ENCODE data around the gene GRM5.
"Not testable (repeated sequence)": the region's sequence is repeated elsewhere in the genome, so short reads cannot be mapped to it uniquely, and the experiment has no call there.

The GRM5 gene

GRCh38 chr11:89065651-89066201 is at the start of gene GRM5:
TSS of gene GRM5 (minus strand) at chr11:89065982. CDS start at chr11:89047872, 18,110 bp downstream.
- not testable (repeated sequence) for DNase-seq (ENCODE audit: low read depth, low spot score)
- H3K4me3 ChIP-seq (ENCODE audit: low read depth, low read length), result peak within 1 kb of the TSS; percentile 3

DNA sequence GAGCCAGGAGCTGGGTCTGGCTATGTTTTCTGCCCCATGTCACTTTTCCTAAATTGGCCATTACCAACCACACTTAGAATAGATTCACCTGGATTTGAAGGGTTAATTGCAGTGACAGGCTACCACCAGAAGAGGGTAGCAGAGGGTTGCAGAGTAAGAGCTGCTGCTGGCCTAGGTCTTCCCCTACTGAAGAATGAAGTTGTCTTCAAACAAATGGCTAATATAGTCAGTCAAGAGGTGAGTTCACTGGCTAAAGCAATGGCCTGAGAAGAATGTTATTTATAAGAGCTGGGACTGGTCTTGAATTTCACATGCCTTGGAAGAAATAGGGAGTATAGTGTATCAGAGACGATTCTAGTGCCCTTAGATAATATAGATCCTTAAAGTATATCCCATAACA is 32.2 kb upstream of the GRM5 start:
- in situ Hi-C loops (cut with HindIII; ENCODE audit: low sequenced_read_pairs); H3K4me3 ChIP-seq (ENCODE audit: low read depth, low read length): not testable (repeated sequence)
- TF ChIP-seq, protein P1, sequence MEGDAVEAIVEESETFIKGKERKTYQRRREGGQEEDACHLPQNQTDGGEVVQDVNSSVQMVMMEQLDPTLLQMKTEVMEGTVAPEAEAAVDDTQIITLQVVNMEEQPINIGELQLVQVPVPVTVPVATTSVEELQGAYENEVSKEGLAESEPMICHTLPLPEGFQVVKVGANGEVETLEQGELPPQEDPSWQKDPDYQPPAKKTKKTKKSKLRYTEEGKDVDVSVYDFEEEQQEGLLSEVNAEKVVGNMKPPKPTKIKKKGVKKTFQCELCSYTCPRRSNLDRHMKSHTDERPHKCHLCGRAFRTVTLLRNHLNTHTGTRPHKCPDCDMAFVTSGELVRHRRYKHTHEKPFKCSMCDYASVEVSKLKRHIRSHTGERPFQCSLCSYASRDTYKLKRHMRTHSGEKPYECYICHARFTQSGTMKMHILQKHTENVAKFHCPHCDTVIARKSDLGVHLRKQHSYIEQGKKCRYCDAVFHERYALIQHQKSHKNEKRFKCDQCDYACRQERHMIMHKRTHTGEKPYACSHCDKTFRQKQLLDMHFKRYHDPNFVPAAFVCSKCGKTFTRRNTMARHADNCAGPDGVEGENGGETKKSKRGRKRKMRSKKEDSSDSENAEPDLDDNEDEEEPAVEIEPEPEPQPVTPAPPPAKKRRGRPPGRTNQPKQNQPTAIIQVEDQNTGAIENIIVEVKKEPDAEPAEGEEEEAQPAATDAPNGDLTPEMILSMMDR (IDR thresholded peaks at IDR 0.05; ENCODE audit: low read depth, low read length), result peak; percentile 66
- DNase-seq (ENCODE audit: low read depth, low spot score), result peak; percentile 35

More at GRCh38 chr11:89065651-89066201, at the start of gene GRM5:
- in situ Hi-C loops (cut with HindIII; ENCODE audit: low sequenced_read_pairs), result not testable (repeated sequence)

DNA sequence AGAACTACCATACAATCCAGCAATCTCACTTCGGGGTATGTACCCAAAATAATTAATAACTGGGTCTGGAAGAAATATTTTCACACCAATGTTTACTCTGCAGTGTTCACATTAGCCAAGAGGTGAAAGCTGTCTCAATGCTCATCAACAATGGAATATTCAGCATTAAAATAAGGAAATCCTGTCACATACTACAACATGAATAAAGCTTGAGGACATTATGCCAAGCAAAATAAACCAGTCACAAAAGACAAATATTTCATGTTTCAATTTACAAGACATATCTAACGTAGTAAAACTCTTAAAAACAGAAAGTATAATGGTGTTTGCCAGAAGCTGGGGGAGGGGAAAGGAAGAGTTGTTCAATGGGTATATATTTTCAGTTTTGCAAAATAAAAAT is 28.0 kb upstream of the GRM5 start:
- in situ Hi-C loops (cut with HindIII; ENCODE audit: low sequenced_read_pairs); DNase-seq (ENCODE audit: low read depth, low spot score); H3K4me3 ChIP-seq (ENCODE audit: low read depth, low read length): not testable (repeated sequence)

- DNase-seq (ENCODE audit: low read depth, low spot score); in situ Hi-C loops (cut with HindIII; ENCODE audit: low sequenced_read_pairs); H3K4me3 ChIP-seq (ENCODE audit: low read depth, low read length): not testable (repeated sequence)
Observed at GRCh38 chr11:89084951-89085350, 19.2 kb upstream of the GRM5 start.

GRCh38 chr11:89070911-89071310 is 5.1 kb upstream of the GRM5 start:
- in situ Hi-C loops (cut with HindIII; ENCODE audit: low sequenced_read_pairs); DNase-seq (ENCODE audit: low read depth, low spot score); H3K4me3 ChIP-seq (ENCODE audit: low read depth, low read length): not testable (repeated sequence)

GRCh38 chr11:89067264-89067663 is 1.5 kb upstream of the GRM5 start:
- in situ Hi-C loops (cut with HindIII; ENCODE audit: low sequenced_read_pairs), result no loop called here
- TF ChIP-seq, protein P1 (IDR thresholded peaks at IDR 0.05; ENCODE audit: low read depth, low read length), result no peak
- DNase-seq (ENCODE audit: low read depth, low spot score), result no peak
- H3K4me3 ChIP-seq (ENCODE audit: low read depth, low read length), result no peak overlapping the region

DNA sequence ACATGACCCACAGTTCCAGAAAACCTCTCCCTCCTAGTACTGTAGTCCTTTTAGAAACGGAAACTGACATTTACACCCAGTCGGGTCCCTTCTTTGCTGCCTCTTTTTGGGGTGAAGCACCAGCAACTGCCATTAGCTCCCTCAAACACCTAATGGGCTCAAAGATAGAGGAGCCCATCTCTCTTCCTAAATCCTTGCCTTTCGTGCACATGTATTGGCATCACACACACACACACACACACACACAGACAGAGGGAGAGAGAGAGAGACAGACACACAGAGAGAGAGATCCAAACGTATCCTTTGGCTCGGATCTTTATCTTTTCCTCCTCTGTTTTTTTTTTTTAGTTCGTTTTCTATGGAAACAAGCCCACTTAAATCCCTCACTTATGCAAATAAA is 716 bp downstream of the GRM5 start:
- DNase-seq (ENCODE audit: low read depth, low spot score), result no peak
- in situ Hi-C loops (cut with HindIII; ENCODE audit: low sequenced_read_pairs), result no loop called here
- TF ChIP-seq, protein P1 (IDR thresholded peaks at IDR 0.05; ENCODE audit: low read depth, low read length), result no peak
- H3K4me3 ChIP-seq (ENCODE audit: low read depth, low read length), result no peak overlapping the region

DNA sequence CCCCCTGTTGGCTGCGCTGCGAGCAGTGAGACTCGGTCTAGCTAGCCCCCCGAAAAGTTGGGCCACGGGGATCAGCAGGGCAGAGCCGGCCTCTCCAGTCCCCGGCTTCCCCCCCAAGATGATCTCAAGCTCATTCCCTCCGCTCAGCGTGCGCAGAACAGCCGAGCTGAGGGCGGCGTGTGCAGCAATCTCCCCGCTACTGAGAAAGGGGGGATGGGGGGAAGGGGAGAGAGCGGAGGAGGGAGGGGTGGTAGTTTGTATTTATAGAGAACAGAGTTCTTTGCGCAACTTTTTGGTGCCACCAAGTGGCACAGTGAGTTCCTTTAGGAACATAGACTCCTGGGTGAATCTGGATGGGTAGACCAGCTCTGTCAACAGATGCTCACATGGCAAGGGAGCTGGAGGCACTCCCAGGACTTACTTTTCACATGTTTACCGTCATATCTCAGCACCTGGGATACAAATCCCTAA is 2.3 kb downstream of the GRM5 start:
- DNase-seq (ENCODE audit: low read depth, low spot score); in situ Hi-C loops (cut with HindIII; ENCODE audit: low sequenced_read_pairs); H3K4me3 ChIP-seq (ENCODE audit: low read depth, low read length): not testable (repeated sequence)

DNA sequence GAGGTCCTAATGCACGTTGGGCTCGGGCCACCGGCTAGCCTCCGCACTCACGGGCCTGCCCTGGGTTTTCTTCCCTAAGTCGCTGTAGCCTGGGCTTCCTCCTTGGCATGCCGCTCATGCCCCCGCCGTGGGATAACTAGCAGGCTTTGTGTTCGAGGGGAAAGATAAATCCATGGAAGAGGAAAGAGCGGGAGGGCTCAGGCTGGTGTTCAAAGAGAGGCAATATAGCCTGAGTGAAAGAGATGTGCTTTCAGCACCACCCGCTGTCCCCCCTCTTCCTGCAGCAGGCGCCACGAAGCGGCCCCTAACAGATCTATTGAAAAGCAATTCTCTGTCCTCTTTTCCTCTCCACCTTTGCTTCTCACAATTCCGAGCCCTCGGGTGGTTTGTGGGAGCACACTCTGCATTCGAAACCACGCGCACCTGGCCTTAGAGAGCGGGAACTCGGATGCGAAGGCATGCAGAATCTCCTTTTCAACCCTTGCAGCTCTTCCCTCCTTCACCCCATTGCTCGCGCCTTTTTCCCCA is 2.9 kb downstream of the GRM5 start:
- in situ Hi-C loops (cut with HindIII; ENCODE audit: low sequenced_read_pairs); H3K4me3 ChIP-seq (ENCODE audit: low read depth, low read length): not testable (repeated sequence)
- DNase-seq (ENCODE audit: low read depth, low spot score), result peak; percentile 9

DNA sequence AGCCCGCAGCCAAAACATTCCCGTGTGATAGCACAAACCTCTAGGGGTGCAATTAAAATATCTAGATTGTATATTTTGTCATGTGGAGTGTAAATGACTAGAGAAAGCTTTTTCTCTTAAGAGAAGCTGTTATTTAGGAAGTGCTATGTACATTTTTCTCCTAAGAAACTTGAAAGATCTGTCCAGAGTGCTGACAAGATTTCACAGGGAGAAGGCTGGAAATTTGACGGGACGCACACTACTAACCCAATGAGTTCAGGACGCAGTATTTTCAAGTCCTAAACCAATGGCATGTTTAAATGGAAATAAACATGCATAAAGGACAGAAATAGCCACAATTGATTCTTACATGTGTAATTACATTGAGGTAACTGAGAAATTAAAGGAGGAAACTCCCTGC is 3.9 kb downstream of the GRM5 start:
- peak; percentile 23 for DNase-seq (ENCODE audit: low read depth, low spot score)
- H3K4me3 ChIP-seq (ENCODE audit: low read depth, low read length); in situ Hi-C loops (cut with HindIII; ENCODE audit: low sequenced_read_pairs): not testable (repeated sequence)

DNA sequence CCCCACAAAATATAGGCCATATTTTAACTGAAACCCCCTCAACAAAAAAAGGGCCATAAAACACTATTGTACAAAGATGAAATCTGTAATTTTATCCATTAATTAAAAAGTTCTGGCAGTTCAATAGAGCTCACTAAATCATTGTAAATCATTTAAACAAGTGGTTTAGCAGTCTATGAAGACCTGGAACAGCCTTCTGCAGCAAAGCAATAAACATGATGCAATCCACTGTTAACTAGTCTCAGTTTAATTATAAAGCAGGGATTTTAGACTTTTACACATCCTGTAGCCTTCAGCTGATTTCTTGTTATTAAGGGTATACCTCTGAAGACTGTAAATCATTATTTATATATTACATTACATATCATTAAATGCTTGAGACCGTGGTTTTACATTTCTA is 8.4 kb downstream of the GRM5 start:
- in situ Hi-C loops (cut with HindIII; ENCODE audit: low sequenced_read_pairs); DNase-seq (ENCODE audit: low read depth, low spot score); H3K4me3 ChIP-seq (ENCODE audit: low read depth, low read length): not testable (repeated sequence)

Data from astrocyte of the spinal cord (primary cell).